HEK293 (cell line): ENCODE measurements around the gene HAO2.

Source experiments
- CTCF ChIA-PET: fragments of 350-600 bp; formaldehyde crosslinking; extraction: SDS; loops from one replicate; lab custom pipeline; 2021; ENCODE audit warnings: antibody characterized with exemption; lab: Yijun Ruan, JAX
- POLR2A ChIA-PET: fragments of 300-600 bp; formaldehyde crosslinking; extraction: SDS; loops from one replicate; lab custom pipeline; 2020; ENCODE audit warnings: antibody characterized with exemption, inconsistent platforms; lab: Yijun Ruan, JAX
- H3K27ac ChIP-seq: fragments of 200-500 bp; sonication (Bioruptor generic); 2 replicates; pipeline ENCODE4 v1.5.1; 2014; ENCODE audit warnings: low read depth, low read length, control low read depth, inconsistent platforms; ENCODE audit errors: extremely low read depth
- H3K36me3 ChIP-seq, 2 experiments: fragments of 200-500 bp in 1 of 2; sonication (Bioruptor generic) in 1 of 2; 1 replicate in 1 of 2; 2 replicates in 1 of 2; pipeline ENCODE4 v1.5.1; 2014 to 2017; ENCODE audit warnings: inconsistent platforms in 2 of 2, low read length in 2 of 2; ENCODE audit not compliant: control insufficient read depth in 2 of 2, insufficient read depth in 1 of 2
- H3K4me1 ChIP-seq: fragments of 200-500 bp; sonication (Bioruptor generic); 2 replicates; pipeline ENCODE4 v1.5.1; 2014; ENCODE audit warnings: mild to moderate bottlenecking, low read length, inconsistent platforms; ENCODE audit not compliant: control insufficient read depth, insufficient read depth
- H3K4me3 ChIP-seq: 2 replicates; pipeline ENCODE4 v1.5.1; 2011; ENCODE audit warnings: low read depth, mild to moderate bottlenecking, control low read depth, low read length, moderate library complexity
- H3K9me3 ChIP-seq: fragments of 200-500 bp; sonication (Bioruptor generic); 2 replicates; pipeline ENCODE4 v1.5.1; 2014; ENCODE audit warnings: low read depth, low read length, inconsistent platforms; ENCODE audit not compliant: control insufficient read depth, insufficient read depth
- CTCF ChIP-seq: fragments of 450-650 bp; formaldehyde crosslinking; IDR thresholded peaks from 2 replicates; pipeline ENCODE4 v1.5.1; 2016; ENCODE audit warnings: missing biosample characterization, missing genetic modification characterization
- EGR2 ChIP-seq: fragments of 450-650 bp; formaldehyde crosslinking; IDR thresholded peaks from 2 replicates; pipeline ENCODE4 v1.5.1; 2016; ENCODE audit warnings: low read depth, missing biosample characterization, missing genetic modification characterization
- IKZF3 ChIP-seq: fragments of 450-650 bp; IDR thresholded peaks from 2 replicates; pipeline ENCODE4 v1.5.0; 2018; ENCODE audit warnings: missing biosample characterization, mild to moderate bottlenecking, missing genetic modification characterization, moderate library complexity
- PRDM4 ChIP-seq: fragments of 450-650 bp; formaldehyde crosslinking; IDR thresholded peaks from 2 replicates; pipeline ENCODE4 v1.5.1; 2017; ENCODE audit warnings: missing biosample characterization, missing genetic modification characterization
- TRIM28 ChIP-seq: IDR thresholded peaks from 2 replicates; pipeline ENCODE4 v1.6.1; 2011; ENCODE audit warnings: low read length, control low read depth, borderline replicate concordance
- ZNF112 ChIP-seq: fragments of 450-650 bp; formaldehyde crosslinking; IDR thresholded peaks from 2 replicates; pipeline ENCODE4 v1.5.0; 2017; ENCODE audit warnings: missing biosample characterization, missing genetic modification characterization
- ZNF174 ChIP-seq: fragments of 450-650 bp; formaldehyde crosslinking; IDR thresholded peaks from 2 replicates; pipeline ENCODE4 v1.5.0; 2017; ENCODE audit warnings: missing biosample characterization, mild to moderate bottlenecking, missing genetic modification characterization
- ZNF266 ChIP-seq: fragments of 450-650 bp; formaldehyde crosslinking; IDR thresholded peaks from 2 replicates; pipeline ENCODE4 v1.5.1; 2016; ENCODE audit warnings: missing biosample characterization, missing genetic modification characterization, low read depth
- ZNF416 ChIP-seq: fragments of 450-650 bp; formaldehyde crosslinking; IDR thresholded peaks from 2 replicates; pipeline ENCODE4 v1.5.1; 2016; ENCODE audit warnings: missing biosample characterization, missing genetic modification characterization
- ZNF449 ChIP-seq: fragments of 450-650 bp; formaldehyde crosslinking; IDR thresholded peaks from 2 replicates; pipeline ENCODE4 v1.5.1; 2017; ENCODE audit warnings: missing biosample characterization, mild to moderate bottlenecking, missing genetic modification characterization, moderate library complexity
- ZNF580 ChIP-seq: fragments of 450-650 bp; formaldehyde crosslinking; IDR thresholded peaks from 2 replicates; pipeline ENCODE4 v1.5.1; 2016; ENCODE audit warnings: missing biosample characterization, missing genetic modification characterization
- ZNF629 ChIP-seq: fragments of 450-650 bp; formaldehyde crosslinking; IDR thresholded peaks from 2 replicates; pipeline ENCODE4 v1.5.1; 2017; ENCODE audit warnings: missing biosample characterization, missing genetic modification characterization
- ZNF645 ChIP-seq: fragments of 450-650 bp; formaldehyde crosslinking; IDR thresholded peaks from 2 replicates; pipeline ENCODE4; 2016; ENCODE audit warnings: missing biosample characterization, missing genetic modification characterization
- ZSCAN5A ChIP-seq: fragments of 450-650 bp; formaldehyde crosslinking; IDR thresholded peaks from 2 replicates; pipeline ENCODE4 v1.5.1; 2016; ENCODE audit warnings: missing biosample characterization, missing genetic modification characterization
- ZXDB ChIP-seq: fragments of 450-650 bp; formaldehyde crosslinking; IDR thresholded peaks from 2 replicates; pipeline ENCODE4 v1.5.1; 2016; ENCODE audit warnings: missing biosample characterization, missing genetic modification characterization
- TF ChIP-seq, protein P1 (sequence below): fragments of 450-650 bp; formaldehyde crosslinking; IDR thresholded peaks from 2 replicates; pipeline ENCODE4 v1.5.1; 2016; ENCODE audit warnings: missing biosample characterization, missing genetic modification characterization
- TF ChIP-seq, protein P2 (sequence below): fragments of 450-650 bp; formaldehyde crosslinking; IDR thresholded peaks from 2 replicates; pipeline ENCODE4 v1.5.1; 2016; ENCODE audit warnings: missing biosample characterization, missing genetic modification characterization
- TF ChIP-seq, protein P3 (sequence below): fragments of 450-650 bp; IDR thresholded peaks from 2 replicates; pipeline ENCODE4 v1.5.1; 2018; ENCODE audit warnings: missing biosample characterization, mild to moderate bottlenecking, missing genetic modification characterization
- TF ChIP-seq, protein P4 (sequence below): fragments of 450-650 bp; formaldehyde crosslinking; IDR thresholded peaks from 2 replicates; pipeline ENCODE4 v1.5.1; 2016; ENCODE audit warnings: missing biosample characterization, missing genetic modification characterization

Gene HAO2

GRCh38 chr1:119353836-119354235 is 14.7 kb upstream of the HAO2 start (continued):
- TF ChIP-seq ZNF629, result no peak
- TF ChIP-seq ZNF449 (tag by site-specific recombination), result no peak
- TF ChIP-seq ZNF416 (tag by site-specific recombination), result no peak
- no peak for TF ChIP-seq ZNF112 (tag by site-specific recombination)

- ChIA-PET POLR2A (no interaction called here), CTCF (interaction anchor here (1.0 to 1.9 kb wide), 4 partner anchors 8 to 1205 kb away, joined by 3 to 10 read pairs (median 6); no protein-coding TSS in a partner anchor)
- Histone ChIP-seq H3K4me3 (no peak overlapping the region), H3K36me3 (no peaks in the 10 kb centered on the region), H3K27ac (no peak overlapping the region), H3K4me1 (no peaks in the 10 kb centered on the region), H3K9me3 (no peaks in the 10 kb centered on the region)
- TF ChIP-seq, protein P1, sequence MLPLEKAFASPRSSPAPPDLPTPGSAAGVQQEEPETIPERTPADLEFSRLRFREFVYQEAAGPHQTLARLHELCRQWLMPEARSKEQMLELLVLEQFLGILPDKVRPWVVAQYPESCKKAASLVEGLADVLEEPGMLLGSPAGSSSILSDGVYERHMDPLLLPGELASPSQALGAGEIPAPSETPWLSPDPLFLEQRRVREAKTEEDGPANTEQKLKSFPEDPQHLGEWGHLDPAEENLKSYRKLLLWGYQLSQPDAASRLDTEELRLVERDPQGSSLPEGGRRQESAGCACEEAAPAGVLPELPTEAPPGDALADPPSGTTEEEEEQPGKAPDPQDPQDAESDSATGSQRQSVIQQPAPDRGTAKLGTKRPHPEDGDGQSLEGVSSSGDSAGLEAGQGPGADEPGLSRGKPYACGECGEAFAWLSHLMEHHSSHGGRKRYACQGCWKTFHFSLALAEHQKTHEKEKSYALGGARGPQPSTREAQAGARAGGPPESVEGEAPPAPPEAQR (tag by site-specific recombination), result no peak
- no peak for TF ChIP-seq PRDM4
- TF ChIP-seq IKZF3 (tag by site-specific recombination), result no peak
- TF ChIP-seq ZNF580 (tag by site-specific recombination), result no peak
- TF ChIP-seq ZNF174, result no peak
- no peak for TF ChIP-seq ZNF266 (tag by site-specific recombination)
- no peak for TF ChIP-seq ZXDB
- TF ChIP-seq, protein P2, sequence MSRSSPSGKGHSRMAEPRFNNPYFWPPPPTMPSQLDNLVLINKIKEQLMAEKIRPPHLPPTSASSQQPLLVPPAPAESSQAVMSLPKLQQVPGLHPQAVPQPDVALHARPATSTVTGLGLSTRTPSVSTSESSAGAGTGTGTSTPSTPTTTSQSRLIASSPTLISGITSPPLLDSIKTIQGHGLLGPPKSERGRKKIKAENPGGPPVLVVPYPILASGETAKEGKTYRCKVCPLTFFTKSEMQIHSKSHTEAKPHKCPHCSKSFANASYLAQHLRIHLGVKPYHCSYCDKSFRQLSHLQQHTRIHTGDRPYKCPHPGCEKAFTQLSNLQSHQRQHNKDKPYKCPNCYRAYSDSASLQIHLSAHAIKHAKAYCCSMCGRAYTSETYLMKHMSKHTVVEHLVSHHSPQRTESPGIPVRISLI (tag by site-specific recombination), result no peak
- no peak for TF ChIP-seq ZNF645 (tag by site-specific recombination)
- no peak for TF ChIP-seq TRIM28
- TF ChIP-seq CTCF (tag by site-specific recombination), result no peak
- no peak for TF ChIP-seq EGR2 (tag by site-specific recombination)
- TF ChIP-seq ZSCAN5A (tag by site-specific recombination), result no peak
- TF ChIP-seq, protein P3, sequence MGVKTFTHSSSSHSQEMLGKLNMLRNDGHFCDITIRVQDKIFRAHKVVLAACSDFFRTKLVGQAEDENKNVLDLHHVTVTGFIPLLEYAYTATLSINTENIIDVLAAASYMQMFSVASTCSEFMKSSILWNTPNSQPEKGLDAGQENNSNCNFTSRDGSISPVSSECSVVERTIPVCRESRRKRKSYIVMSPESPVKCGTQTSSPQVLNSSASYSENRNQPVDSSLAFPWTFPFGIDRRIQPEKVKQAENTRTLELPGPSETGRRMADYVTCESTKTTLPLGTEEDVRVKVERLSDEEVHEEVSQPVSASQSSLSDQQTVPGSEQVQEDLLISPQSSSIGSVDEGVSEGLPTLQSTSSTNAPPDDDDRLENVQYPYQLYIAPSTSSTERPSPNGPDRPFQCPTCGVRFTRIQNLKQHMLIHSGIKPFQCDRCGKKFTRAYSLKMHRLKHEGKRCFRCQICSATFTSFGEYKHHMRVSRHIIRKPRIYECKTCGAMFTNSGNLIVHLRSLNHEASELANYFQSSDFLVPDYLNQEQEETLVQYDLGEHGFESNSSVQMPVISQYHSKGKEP (tag by site-specific recombination), result no peak
- TF ChIP-seq, protein P4, sequence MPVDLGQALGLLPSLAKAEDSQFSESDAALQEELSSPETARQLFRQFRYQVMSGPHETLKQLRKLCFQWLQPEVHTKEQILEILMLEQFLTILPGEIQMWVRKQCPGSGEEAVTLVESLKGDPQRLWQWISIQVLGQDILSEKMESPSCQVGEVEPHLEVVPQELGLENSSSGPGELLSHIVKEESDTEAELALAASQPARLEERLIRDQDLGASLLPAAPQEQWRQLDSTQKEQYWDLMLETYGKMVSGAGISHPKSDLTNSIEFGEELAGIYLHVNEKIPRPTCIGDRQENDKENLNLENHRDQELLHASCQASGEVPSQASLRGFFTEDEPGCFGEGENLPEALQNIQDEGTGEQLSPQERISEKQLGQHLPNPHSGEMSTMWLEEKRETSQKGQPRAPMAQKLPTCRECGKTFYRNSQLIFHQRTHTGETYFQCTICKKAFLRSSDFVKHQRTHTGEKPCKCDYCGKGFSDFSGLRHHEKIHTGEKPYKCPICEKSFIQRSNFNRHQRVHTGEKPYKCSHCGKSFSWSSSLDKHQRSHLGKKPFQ (tag by site-specific recombination), result no peak
Observed at GRCh38 chr1:119358636-119359035, 9.9 kb upstream of the HAO2 start.
